LHCN-M2 (cell line): ENCODE data around the gene KCND3. TPM values are rescaled to one million over a fixed set of nuclear protein-coding genes. Genes with fewer than 3 reads are reported as not detected.
A peak's percentile ranks its signal among the peaks of the same experiment; 100 is the strongest.

Experiments used
- DNase-seq: peaks from one replicate; pipeline ENCODE4 v3.0.0-alpha.2; 2012; ENCODE audit warnings: low read depth
- total RNA-seq: library from RNA; depleted of rRNA; stranded (reverse); fragments of >200 nt; gene quantifications from 2 replicates; pipeline ENCODE4 v1.2.3, GENCODE V29; 2014

KCND3 gene
- total RNA-seq, 1 experiment from 2014 or later, result not detected

DNA sequence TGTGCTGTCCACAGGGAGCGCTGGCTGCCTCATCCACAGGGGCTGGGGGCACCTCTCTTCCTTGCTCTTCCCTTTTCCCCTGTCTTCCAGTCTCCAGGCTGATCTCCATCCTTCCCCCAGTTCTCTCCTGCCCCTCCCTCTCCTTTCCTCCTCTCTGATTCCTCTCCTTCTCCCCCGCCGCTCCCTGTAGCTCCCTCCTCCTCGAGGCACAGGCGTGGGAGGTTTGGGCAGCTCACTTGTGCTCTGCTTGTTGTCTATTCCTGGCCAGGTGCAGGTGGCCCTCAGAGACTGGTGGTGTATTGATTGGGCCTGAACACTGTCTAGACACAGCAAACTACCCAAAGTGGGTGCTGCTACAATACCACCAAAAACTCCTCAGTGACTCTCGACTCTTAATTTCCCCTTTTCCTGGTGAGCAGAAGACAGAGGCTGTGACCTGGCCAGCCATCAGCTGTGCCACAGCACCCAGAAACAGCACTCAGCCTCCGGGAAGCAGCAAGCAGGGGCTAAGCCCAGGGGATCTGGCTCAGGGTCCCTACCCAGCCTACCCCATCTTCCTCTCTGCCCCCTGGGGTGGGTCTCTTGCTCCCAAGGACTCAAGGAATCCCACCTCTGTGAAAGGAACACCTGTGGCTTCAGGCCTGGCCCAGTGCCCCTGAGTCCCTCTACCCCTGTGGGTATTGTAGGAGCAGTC is 140.5 kb downstream of the KCND3 start:
- DNase-seq, result no peak

DNA sequence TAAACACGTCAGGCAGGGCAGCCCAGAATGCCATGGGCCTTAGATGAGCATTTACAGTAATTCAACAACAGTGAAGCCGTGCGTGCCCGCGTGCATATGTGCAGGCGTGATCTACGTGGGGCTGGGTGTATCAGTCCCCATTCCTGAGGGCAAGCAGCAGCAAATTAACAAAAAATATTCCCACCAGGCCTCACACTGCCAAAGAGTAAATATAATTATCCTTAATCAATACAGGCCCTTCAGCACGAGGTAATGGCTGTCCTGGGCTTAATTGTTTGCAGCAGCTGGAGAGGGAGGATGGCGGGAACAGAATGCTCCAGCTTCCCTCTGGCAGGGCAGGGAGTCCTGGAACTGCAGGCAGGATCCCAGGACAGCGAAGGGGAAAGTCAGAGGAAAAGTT is 142.0 kb downstream of the KCND3 start:
- DNase-seq, result no peak

- no peak for DNase-seq
Measured at GRCh38 chr1:111846842-111847241, 142.6 kb downstream of the KCND3 start.

DNA sequence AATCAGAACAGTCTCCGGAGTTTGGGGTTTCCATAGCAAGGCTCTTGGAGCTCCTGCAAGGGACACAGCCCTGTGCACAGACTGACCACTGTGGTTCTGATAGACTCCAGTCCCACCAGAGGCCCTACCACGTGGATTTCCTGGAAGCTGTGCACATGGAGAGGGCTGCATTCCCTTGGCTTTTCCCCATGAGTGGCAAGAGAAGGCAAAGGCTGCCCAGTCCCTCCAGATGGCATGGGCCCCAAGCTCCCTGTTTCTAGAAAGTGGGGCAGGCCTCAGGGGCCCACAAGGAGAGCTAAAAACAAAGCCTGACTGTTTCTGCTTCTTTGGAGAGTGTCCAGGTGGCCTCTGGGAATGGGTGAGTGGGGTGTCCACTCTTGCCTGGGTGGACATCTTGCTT is 146.3 kb downstream of the KCND3 start:
- DNase-seq, result no peak

GRCh38 chr1:111842411-111842810 is 147.1 kb downstream of the KCND3 start:
- DNase-seq, result no peak

DNA sequence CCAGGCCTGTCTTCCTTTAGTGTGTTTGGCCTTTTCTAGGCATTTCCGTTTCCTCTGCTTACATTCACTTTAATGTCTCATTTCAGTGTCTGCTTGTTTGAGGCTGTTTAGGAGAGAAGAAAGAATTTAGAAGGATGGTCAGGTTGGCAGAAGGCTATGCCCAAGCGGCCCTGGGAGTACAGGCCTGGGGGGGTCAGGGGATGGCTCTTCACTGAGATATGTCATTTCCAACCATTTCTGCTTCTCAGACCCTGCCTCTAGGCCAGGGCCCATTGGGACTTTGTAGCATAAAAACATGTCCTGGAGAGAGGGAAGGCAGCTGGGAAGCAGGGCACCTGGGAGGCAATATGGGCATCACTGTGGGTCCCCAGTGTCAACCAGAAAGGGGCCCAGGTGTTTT is 147.7 kb downstream of the KCND3 start:
- DNase-seq, result no peak

DNA sequence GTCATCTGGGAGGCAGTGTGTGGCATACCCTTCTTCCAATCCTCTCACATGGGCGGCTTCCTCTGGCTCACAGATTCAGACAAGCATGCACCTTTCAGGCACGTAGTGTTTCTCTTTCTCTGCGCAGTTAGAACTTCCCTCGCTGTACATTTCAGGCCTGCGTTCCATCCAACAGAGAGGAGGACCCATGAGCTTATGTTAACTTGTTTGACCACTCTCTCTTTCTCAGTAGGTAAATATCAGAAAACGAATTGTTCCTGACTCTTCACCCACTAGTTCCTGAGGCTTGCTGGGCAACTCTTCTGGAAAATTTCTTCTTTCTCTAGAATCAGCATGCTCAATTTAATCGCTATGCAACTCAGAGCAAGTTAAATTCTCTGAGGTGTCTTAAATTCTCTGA is 148.3 kb downstream of the KCND3 start:
- no peak for DNase-seq

- no peak for DNase-seq
Measured at GRCh38 chr1:111837393-111837792, 152.1 kb downstream of the KCND3 start.

- DNase-seq, result no peak
Measured at GRCh38 chr1:111836111-111836510, 153.4 kb downstream of the KCND3 start.

- no peak for DNase-seq
Measured at GRCh38 chr1:111835514-111835913, 154.0 kb downstream of the KCND3 start.

DNA sequence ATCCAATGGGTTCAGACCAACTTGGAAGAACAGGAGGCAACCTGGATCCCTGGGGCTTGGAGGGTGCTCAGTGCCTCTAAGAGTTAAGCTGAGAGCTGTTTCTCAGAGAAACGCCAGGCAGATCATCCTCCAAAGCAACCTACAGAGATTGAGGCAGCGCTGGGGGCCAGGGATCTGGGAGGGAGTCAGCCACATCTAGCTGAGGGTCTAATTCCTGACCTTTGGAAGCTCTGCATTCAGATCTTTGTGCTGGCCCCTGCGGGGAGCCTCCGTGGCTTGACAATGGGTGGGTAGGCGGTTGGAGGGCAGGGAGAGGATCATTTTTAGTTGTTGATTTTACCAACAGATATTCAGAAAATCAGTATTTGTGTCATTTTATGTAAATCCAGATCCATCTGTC is 154.5 kb downstream of the KCND3 start:
- no peak for DNase-seq

DNA sequence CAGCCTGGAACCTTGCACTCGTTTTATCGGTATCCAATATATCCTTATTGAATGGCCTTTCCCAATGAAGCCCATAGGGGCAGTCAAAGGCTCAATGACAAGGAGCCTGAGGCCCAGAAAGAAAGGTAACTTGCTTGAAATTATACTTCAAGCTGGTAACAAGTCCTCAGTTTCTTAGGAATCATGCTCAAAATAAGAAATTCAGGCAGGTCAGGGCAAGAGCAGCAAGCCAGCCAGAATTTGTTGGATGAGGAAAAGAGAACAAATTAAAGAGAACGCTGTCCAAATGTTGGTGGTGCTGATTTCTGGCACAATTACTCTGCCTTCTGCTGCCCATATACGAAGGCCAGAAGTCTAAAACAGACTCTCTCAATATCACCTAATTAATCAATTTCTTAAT is 156.1 kb downstream of the KCND3 start:
- peak; percentile 3 for DNase-seq

DNA sequence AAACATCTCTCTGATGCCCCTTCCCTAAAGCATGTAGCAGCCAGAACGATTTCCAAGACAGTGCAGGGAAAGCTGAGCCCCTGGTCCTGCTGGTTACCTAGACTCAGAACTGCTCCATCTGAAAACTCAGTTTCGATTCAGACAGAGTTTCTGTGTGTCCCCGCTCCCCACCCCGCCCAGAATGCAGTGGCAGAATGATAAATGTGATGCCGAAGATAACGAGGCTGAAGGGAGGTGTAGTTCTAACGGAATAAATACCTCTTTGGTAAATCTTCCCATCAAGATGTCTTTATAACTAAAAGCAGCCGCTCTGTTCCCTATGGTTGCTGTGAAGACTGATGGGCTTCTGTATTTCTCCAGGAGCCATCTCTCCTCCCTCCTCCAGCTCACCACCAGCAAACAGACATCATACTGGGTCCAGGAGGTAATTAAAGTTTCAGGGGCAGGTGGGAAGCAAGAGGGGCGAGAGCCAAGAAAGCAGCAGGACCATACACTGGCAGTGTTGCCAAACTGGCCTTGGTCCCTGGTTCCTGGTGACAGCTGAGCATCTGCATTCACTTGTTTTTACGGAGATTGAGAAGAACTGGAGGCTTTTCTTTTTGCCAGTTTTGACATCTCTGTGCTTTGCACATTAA is 156.8 kb downstream of the KCND3 start:
- DNase-seq, result no peak

DNA sequence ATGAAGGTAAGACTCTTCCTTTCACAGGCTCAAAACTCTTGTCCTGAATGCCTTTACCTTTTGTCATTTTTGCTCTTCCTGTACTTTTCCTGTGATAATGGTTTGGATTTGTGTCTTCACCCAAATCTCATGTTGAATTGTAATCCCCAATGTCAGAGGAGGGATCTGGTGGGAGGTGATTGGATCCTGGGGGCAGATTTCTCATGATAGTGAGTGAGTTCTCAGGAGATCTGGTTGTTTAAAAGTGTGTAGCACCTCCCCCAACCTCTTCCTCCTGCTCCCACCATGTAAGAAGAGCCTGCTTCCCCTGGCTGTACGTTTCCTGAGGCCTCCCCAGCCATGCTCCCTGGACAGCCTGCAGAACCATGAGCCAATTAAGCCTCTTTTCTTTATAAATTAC is 158.3 kb downstream of the KCND3 start:
- DNase-seq, result no peak

DNA sequence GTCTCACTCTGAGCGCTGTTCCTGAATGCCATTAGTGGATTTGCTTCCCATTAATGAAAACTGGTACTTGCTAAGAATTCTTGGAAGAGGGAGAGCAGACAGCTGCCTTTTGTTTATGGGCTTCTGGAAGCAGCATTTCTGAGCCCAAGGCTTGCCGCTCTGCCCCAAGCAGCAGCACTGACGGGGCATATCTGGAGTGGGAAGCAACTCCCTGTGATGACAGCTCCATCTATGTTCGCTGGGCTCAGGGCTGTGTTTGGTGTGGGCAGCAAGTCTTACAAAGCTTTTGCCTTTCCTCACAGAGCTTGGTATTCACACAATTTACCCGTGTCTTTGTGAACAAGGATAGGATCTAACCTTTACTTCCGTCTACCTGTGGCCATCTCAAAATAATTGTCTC is 161.5 kb downstream of the KCND3 start:
- no peak for DNase-seq

- DNase-seq, result no peak
Measured at GRCh38 chr1:111826278-111826677, 163.2 kb downstream of the KCND3 start.

DNA sequence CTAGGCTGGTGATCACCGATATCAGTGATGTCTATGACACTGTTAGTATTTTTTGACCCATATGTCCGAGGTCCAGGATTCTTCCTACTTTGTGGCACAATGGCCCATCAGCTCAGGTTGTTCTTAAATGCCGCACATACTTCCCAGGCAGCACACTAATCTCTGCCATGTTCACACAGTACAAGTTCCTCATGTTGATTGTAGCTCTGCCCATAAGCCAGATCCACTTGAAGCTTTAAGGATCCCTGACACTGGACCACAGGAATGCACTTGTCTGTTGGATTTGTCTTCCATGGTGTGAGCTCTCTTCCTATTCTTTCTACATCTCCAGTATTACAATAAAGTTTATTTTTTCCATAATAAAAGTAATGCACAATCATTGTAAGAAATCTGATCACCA is 164.3 kb downstream of the KCND3 start:
- DNase-seq, result no peak

DNA sequence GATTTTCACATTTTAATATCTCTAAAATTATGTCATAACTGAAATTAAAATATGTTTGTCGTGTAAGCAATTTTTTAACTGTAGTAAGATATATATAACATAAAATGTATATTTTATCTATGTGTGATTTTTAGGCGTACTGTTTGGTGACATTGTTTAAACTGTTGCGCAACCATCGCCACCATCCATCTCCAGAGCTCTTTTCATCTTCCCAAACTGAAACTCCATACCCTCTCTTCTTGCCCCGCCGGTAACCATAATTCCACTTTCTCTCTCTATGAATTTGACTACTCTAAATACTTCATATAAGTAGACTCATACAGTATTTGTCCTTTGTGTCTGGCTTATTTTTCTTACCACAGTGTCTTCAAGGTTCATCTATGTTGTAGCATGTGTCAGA is 167.3 kb downstream of the KCND3 start:
- DNase-seq, result no peak

DNA sequence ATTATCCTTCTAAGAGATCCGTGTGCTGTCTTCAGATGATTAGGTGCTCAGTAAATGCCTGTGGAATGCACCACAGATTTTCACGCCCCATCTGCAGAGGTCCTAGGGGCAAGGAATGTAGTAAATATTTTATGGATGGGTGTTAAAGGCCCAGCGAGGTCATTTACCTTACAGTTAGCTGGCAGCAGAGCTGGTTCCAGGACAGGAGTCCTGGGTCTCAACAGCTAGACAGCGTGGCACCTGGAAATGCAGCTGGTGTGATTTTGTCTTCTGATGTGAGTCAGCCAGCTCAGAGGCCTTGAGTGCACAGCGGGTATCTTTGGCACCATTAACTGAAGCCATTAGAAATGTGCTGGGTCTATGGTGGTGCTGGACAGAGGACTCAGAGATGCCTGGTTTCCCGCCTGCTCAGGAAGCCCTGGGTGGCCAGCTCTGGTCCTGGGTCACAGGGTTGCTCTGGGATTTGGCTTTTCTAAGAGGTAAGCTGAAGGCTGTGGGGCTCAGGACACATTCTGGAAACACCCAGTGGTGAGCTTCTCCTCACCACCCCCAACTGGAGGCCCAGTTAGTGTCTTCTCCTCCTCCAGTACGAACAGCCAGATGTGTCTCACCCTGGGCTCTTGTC is 168.2 kb downstream of the KCND3 start:
- DNase-seq, result no peak

- DNase-seq, result no peak
Measured at GRCh38 chr1:111819566-111820263, 169.8 kb downstream of the KCND3 start.

DNA sequence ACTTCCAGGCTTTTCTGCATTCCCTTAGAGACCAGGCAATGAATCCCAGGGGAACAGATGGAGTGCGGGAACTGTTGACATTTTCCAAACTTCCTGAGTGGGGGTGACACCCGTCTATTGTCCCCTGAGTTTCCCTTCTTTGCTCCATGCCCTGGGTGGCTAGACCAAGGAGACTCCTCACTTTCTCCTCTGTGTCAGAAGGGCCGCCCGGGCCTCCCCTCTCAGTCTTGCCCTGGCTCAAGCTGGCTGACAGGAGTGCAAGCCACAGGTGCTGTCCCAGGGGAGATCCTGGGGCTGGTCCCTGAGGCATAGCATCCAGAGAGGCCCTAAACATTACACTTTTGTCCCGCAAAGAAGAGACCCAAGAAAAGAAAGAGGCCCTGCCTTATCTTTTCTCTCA is 170.9 kb downstream of the KCND3 start:
- DNase-seq, result no peak

GRCh38 chr1:111818081-111818480 is 171.4 kb downstream of the KCND3 start:
- no peak for DNase-seq

DNA sequence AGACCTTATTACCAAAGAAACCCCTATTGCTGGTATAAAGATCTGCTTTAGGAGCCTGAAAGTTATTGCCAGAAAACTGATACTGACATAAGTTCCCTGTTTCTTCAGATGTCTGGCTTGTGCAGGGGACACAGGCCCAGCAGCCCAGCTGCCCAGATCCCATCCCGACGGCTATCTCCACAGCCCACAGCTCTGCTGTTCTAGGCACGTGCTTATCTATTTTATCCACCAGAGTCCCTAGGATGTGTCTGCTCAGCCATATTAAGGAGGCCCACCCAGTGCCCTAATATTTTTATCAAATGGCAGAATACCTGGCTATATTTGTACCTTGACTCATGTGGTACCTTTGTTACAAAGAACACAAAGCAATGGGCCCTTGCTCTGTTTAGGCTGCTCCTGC is 174.8 kb downstream of the KCND3 start:
- DNase-seq, result no peak
